Parathyroid adenoma (tissue), 2 donors: Measurements from ENCODE around the gene DIAPH3.

ENCODE experiments used
- H2AFZ ChIP-seq: fragments of 300-600 bp; sonication (generic); one replicate; pipeline ENCODE4 v1.7.0; 2017; ENCODE audit warnings: antibody characterized with exemption, mild to moderate bottlenecking
- H3K27ac ChIP-seq: fragments of 300-600 bp; sonication (generic); one replicate; pipeline ENCODE4 v1.7.0; 2017
- H3K27me3 ChIP-seq: fragments of 300-600 bp; sonication (generic); one replicate; pipeline ENCODE4 v1.7.0; 2017; ENCODE audit warnings: low read length; ENCODE audit not compliant: control insufficient read depth, insufficient read depth
- H3K36me3 ChIP-seq: fragments of 300-600 bp; sonication (generic); one replicate; pipeline ENCODE4 v1.7.0; 2017; ENCODE audit warnings: low read length; ENCODE audit not compliant: control insufficient read depth, insufficient read depth
- H3K4me1 ChIP-seq: fragments of 300-600 bp; sonication (generic); one replicate; pipeline ENCODE4 v1.7.0; 2017; ENCODE audit warnings: control low read depth
- H3K4me2 ChIP-seq: fragments of 300-600 bp; sonication (generic); one replicate; pipeline ENCODE4 v1.7.0; 2017; ENCODE audit warnings: low read length
- H3K4me3 ChIP-seq: fragments of 300-600 bp; sonication (generic); one replicate; pipeline ENCODE4 v1.7.0; 2017; ENCODE audit warnings: low read depth, low read length
- H3K79me2 ChIP-seq: fragments of 300-600 bp; sonication (generic); one replicate; pipeline ENCODE4 v1.7.0; 2017; ENCODE audit warnings: control low read depth
- H3K9ac ChIP-seq: fragments of 300-600 bp; sonication (generic); one replicate; pipeline ENCODE4 v1.7.0; 2017; ENCODE audit warnings: mild to moderate bottlenecking
- H3K9me3 ChIP-seq: fragments of 300-600 bp; sonication (generic); one replicate; pipeline ENCODE4 v1.7.0; 2017; ENCODE audit warnings: low read length; ENCODE audit not compliant: control insufficient read depth
- CTCF ChIP-seq: fragments of 300-600 bp; sonication (generic); IDR thresholded peaks from one replicate; pipeline ENCODE4 v1.7.0; 2017; ENCODE audit warnings: antibody characterized with exemption, mild to moderate bottlenecking
- donor health status: primary hyperparathyroidism.

DIAPH3 gene

GRCh38 chr13:59742467-59742866 is 421.3 kb downstream of the DIAPH3 start:
- H2AFZ ChIP-seq = no peak overlapping the region
- H3K27ac ChIP-seq = no peak overlapping the region
- H3K4me1 ChIP-seq = no peaks in the 10 kb centered on the region
- H3K79me2 ChIP-seq = no peaks in the 10 kb centered on the region
- H3K9me3 ChIP-seq = no peaks in the 10 kb centered on the region
- no peak overlapping the region for H3K9ac ChIP-seq
- no peak overlapping the region for H3K4me3 ChIP-seq
- TF ChIP-seq CTCF = no peak
- H3K36me3 ChIP-seq = no peaks in the 10 kb centered on the region
- H3K27me3 ChIP-seq = no peaks in the 10 kb centered on the region
- no peak overlapping the region for H3K4me2 ChIP-seq

GRCh38 chr13:59738921-59739320 is 424.8 kb downstream of the DIAPH3 start:
- Histone ChIP-seq H3K9me3 (no peaks in the 10 kb centered on the region), H3K4me3 (no peak overlapping the region), H3K4me2 (no peak overlapping the region), H3K27ac (no peak overlapping the region), H3K36me3 (no peaks in the 10 kb centered on the region), H3K9ac (no peak overlapping the region), H2AFZ (peak overlapping the region; percentile 53), H3K79me2 (no peaks in the 10 kb centered on the region), H3K4me1 (no peaks in the 10 kb centered on the region), H3K27me3 (no peaks in the 10 kb centered on the region)
- no peak for TF ChIP-seq CTCF

GRCh38 chr13:59734393-59734792 is 429.3 kb downstream of the DIAPH3 start:
- H3K9me3 ChIP-seq = no peaks in the 10 kb centered on the region
- H3K36me3 ChIP-seq = no peaks in the 10 kb centered on the region
- no peak overlapping the region for H3K9ac ChIP-seq
- H3K4me2 ChIP-seq = no peak overlapping the region
- H3K27me3 ChIP-seq = no peaks in the 10 kb centered on the region
- no peaks in the 10 kb centered on the region for H3K79me2 ChIP-seq
- peak overlapping the region; percentile 54 for H2AFZ ChIP-seq
- no peak for TF ChIP-seq CTCF
- no peak overlapping the region for H3K4me3 ChIP-seq
- no peak overlapping the region for H3K27ac ChIP-seq
- H3K4me1 ChIP-seq = peaks cover 4% of the 10 kb centered on the region

- no peak for TF ChIP-seq CTCF
- peaks cover 4% of the 10 kb centered on the region for H3K4me1 ChIP-seq
- H3K9me3 ChIP-seq = no peaks in the 10 kb centered on the region
- H2AFZ ChIP-seq = no peak overlapping the region
- H3K9ac ChIP-seq = no peak overlapping the region
- H3K4me2 ChIP-seq = no peak overlapping the region
- no peaks in the 10 kb centered on the region for H3K27me3 ChIP-seq
- H3K27ac ChIP-seq = no peak overlapping the region
- no peak overlapping the region for H3K4me3 ChIP-seq
- no peaks in the 10 kb centered on the region for H3K36me3 ChIP-seq
- H3K79me2 ChIP-seq = no peaks in the 10 kb centered on the region
These were observed 430.0 kb downstream of the DIAPH3 start for GRCh38 chr13:59733744-59734143.

- H3K36me3 ChIP-seq = no peaks in the 10 kb centered on the region
- no peak overlapping the region for H3K9ac ChIP-seq
- no peaks in the 10 kb centered on the region for H3K9me3 ChIP-seq
- H3K4me2 ChIP-seq = no peak overlapping the region
- no peak overlapping the region for H3K4me3 ChIP-seq
- H3K27ac ChIP-seq = peak overlapping the region; percentile 58
- no peak for TF ChIP-seq CTCF
- H3K27me3 ChIP-seq = no peaks in the 10 kb centered on the region
- peak overlapping the region; percentile 35 for H2AFZ ChIP-seq
- no peaks in the 10 kb centered on the region for H3K79me2 ChIP-seq
- peaks cover 4% of the 10 kb centered on the region for H3K4me1 ChIP-seq
These were observed 433.7 kb downstream of the DIAPH3 start for GRCh38 chr13:59730026-59730425.
